ENCODE results near the gene KRTAP5-2. TPM values are rescaled to one million over a fixed set of nuclear protein-coding genes. Genes with fewer than 3 reads are reported as not detected.
"Not testable (repeated sequence)": the region's sequence is repeated elsewhere in the genome, so short reads cannot be mapped to it uniquely, and the experiment has no call there.

Gene KRTAP5-2
- total and polyA plus RNA-seq, 9 of the 15 experiments (the other 6 are each of a cell fraction or from before 2014, with no cell fraction given) = not detected

- H3K9ac ChIP-seq (ENCODE audit: insufficient read depth in 1 of 2, low read depth in 2 of 2, low read length in 2 of 2); H4K20me1 ChIP-seq (replicated peaks; ENCODE audit: control insufficient read depth, insufficient read depth, low read length); DNase-seq (ENCODE audit: extremely low read depth in 1 of 4, low spot score in 3 of 4); H3K4me1 ChIP-seq (replicated peaks in 1 of 2; ENCODE audit: control insufficient read depth in 2 of 2, insufficient read depth in 2 of 2, low read length in 2 of 2); H3K4me2 ChIP-seq (ENCODE audit: insufficient read depth, low read length); ATAC-seq; H3K4me3 ChIP-seq; H3K36me3 ChIP-seq (ENCODE audit: control insufficient read depth, insufficient read depth, low read length); H3K9me1 ChIP-seq (ENCODE audit: control insufficient read depth, insufficient read depth, low read length); CTCF ChIA-PET (ENCODE audit: low intra/inter-chr PET ratio); BruUV-seq (replicated peaks); H2AFZ ChIP-seq (ENCODE audit: low read depth, low read length); intact Hi-C loops (cut with micrococcal nuclease); H3K27ac ChIP-seq (ENCODE audit: extremely low read depth, low read depth, low read length); in situ Hi-C loops (cut with MboI); H3K79me2 ChIP-seq (ENCODE audit: control insufficient read depth, insufficient read depth, low read length); FAIRE-seq; H3K9me3 ChIP-seq (replicated peaks; ENCODE audit: control insufficient read depth, insufficient read depth, low read depth, low read length): not testable (repeated sequence)
- 0% methylated on average over 6 of the region's 10 CpGs for WGBS (ENCODE audit: insufficient coverage, low coverage, missing lambda C conversion rate)
- peaks cover 14 to 76% of the 10 kb centered on the region in 2 experiments for H3K27me3 ChIP-seq (ENCODE audit: control insufficient read depth in 2 of 2, insufficient read depth in 2 of 2, low read length in 2 of 2)
- POLR2A ChIA-PET = interaction anchor here (1.2 to 1.4 kb wide), 2 partner anchors 8 to 9 kb away, joined by 4 read pairs; no protein-coding TSS in a partner anchor
Observed at GRCh38 chr11:1646540-1646939, 48.4 kb upstream of the KRTAP5-2 start.

GRCh38 chr11:1645357-1645821 is 47.3 kb upstream of the KRTAP5-2 start:
- FAIRE-seq (no peak), ATAC-seq (no peak), DNase-seq (ENCODE audit: extremely low read depth in 1 of 4, low spot score in 3 of 4) (no peak)
- in situ Hi-C loops (cut with MboI) (no loop called here), intact Hi-C loops (cut with micrococcal nuclease) (no loop called here)
- Histone ChIP-seq H3K4me3 (no peak overlapping the region), H3K27ac (ENCODE audit: extremely low read depth, low read depth, low read length) (no peak overlapping the region), H3K27me3 (ENCODE audit: control insufficient read depth in 2 of 2, insufficient read depth in 2 of 2, low read length in 2 of 2) (peaks cover 13 to 76% of the 10 kb centered on the region in 2 experiments), H3K9me3 (replicated peaks; ENCODE audit: control insufficient read depth, insufficient read depth, low read depth, low read length) (no peaks in the 10 kb centered on the region), H3K9me1 (ENCODE audit: control insufficient read depth, insufficient read depth, low read length) (no peaks in the 10 kb centered on the region), H3K36me3 (ENCODE audit: control insufficient read depth, insufficient read depth, low read length) (no peaks in the 10 kb centered on the region), H3K4me2 (ENCODE audit: insufficient read depth, low read length) (no peak overlapping the region), H3K79me2 (ENCODE audit: control insufficient read depth, insufficient read depth, low read length) (no peaks in the 10 kb centered on the region), H2AFZ (ENCODE audit: low read depth, low read length) (no peak overlapping the region), H4K20me1 (replicated peaks; ENCODE audit: control insufficient read depth, insufficient read depth, low read length) (0 out of 2 replicates have a peak, but pooled peaks cover 2% of the 10 kb centered on the region), H3K4me1 (replicated peaks in 1 of 2; ENCODE audit: control insufficient read depth in 2 of 2, insufficient read depth in 2 of 2, low read length in 2 of 2) (peaks cover 0 to 9% of the 10 kb centered on the region in 2 experiments; a peak in 2 of 5 replicates), H3K9ac (ENCODE audit: insufficient read depth in 1 of 2, low read depth in 2 of 2, low read length in 2 of 2) (no peak overlapping the region)
- POLR2A ChIA-PET = interaction anchor here (1.2 to 1.4 kb wide), 2 partner anchors 8 to 10 kb away, joined by 4 read pairs; no protein-coding TSS in a partner anchor
- TF ChIP-seq HEY1 (CRISPR knock-in tag; IDR thresholded peaks at IDR 0.05; ENCODE audit: borderline replicate concordance) (no peak), ZNF76 (CRISPR knock-in tag; IDR thresholded peaks at IDR 0.05; ENCODE audit: borderline replicate concordance) (no peak), SPI1 (IDR thresholded peaks at IDR 0.05; ENCODE audit: borderline replicate concordance, low read depth, low read length) (peak; percentile 69; the same call in 1 of the 2 replicates), SMAD1 (IDR thresholded peaks at IDR 0.05; ENCODE audit: low read depth, low read length, partially characterized antibody) (no peak), GABPB2 (CRISPR knock-in tag; conservative IDR thresholded peaks at IDR 0.05) (no peak), RNF2 (IDR thresholded peaks at IDR 0.05) (no peak), DMBX1 (CRISPR knock-in tag; IDR thresholded peaks at IDR 0.05; ENCODE audit: borderline replicate concordance) (no peak), AFF1 (IDR thresholded peaks at IDR 0.05; ENCODE audit: low read depth in 1 of 2, partially characterized antibody in 2 of 2) (no peak)
- CTCF ChIA-PET (ENCODE audit: low intra/inter-chr PET ratio) = interaction anchor here (0.6 kb wide), 1 partner anchor 308 kb away, joined by 3 read pairs; no protein-coding TSS in a partner anchor
- WGBS (ENCODE audit: insufficient coverage, low coverage, missing lambda C conversion rate) = 0% methylated on average over 11 of the region's 12 CpGs
- no TSS peak for BruUV-seq (replicated peaks)

Measured in K562 (cell line).